T-helper 9 cell (primary cell): ENCODE measurements around the gene STPG1.

Source experiments
- DNase-seq: peaks from one replicate; pipeline ENCODE4 v3.0.0-alpha.2; 2020

STPG1 gene

GRCh38 chr1:24392982-24393650 lies 20.5 kb downstream of the STPG1 start:
- DNase-seq: no peak

GRCh38 chr1:24392604-24392946 lies 21.0 kb downstream of the STPG1 start:
- no peak for DNase-seq

- DNase-seq: peak; percentile 52
Observed at GRCh38 chr1:24391882-24392603, 21.5 kb downstream of the STPG1 start.

- peak; percentile 59 for DNase-seq
Observed at GRCh38 chr1:24390924-24391782, 22.4 kb downstream of the STPG1 start.

- DNase-seq: no peak
Observed at GRCh38 chr1:24389231-24389678, 24.3 kb downstream of the STPG1 start.

- DNase-seq: no peak
Observed at GRCh38 chr1:24388331-24388885, 25.2 kb downstream of the STPG1 start.

GRCh38 chr1:24387636-24388175 lies 25.9 kb downstream of the STPG1 start:
- DNase-seq: no peak

- no peak for DNase-seq
Observed at GRCh38 chr1:24386931-24387330, 26.7 kb downstream of the STPG1 start.

- DNase-seq: no peak
Observed at GRCh38 chr1:24386241-24386640, 27.3 kb downstream of the STPG1 start.

- peak; percentile 17 for DNase-seq
Observed at GRCh38 chr1:24385160-24385940, 28.2 kb downstream of the STPG1 start.

- no peak for DNase-seq
Observed at GRCh38 chr1:24384251-24385090, 29.1 kb downstream of the STPG1 start.

GRCh38 chr1:24383381-24383940 lies 30.1 kb downstream of the STPG1 start:
- DNase-seq: no peak

- DNase-seq: no peak
Observed at GRCh38 chr1:24382165-24382577, 31.4 kb downstream of the STPG1 start.

- DNase-seq: no peak
Observed at GRCh38 chr1:24381256-24381655, 32.3 kb downstream of the STPG1 start.

GRCh38 chr1:24380508-24380907 lies 33.1 kb downstream of the STPG1 start:
- no peak for DNase-seq

GRCh38 chr1:24379733-24380315 lies 33.8 kb downstream of the STPG1 start:
- DNase-seq: no peak

- no peak for DNase-seq
Observed at GRCh38 chr1:24374891-24375786, 38.4 kb downstream of the STPG1 start.

GRCh38 chr1:24373710-24374109 lies 39.9 kb downstream of the STPG1 start:
- DNase-seq: no peak

GRCh38 chr1:24373044-24373443 lies 40.5 kb downstream of the STPG1 start:
- DNase-seq: no peak
